IMR-90 (cell line): ENCODE data around the gene RELN. TPM values are rescaled to one million over a fixed set of nuclear protein-coding genes. Genes with fewer than 3 reads are reported as not detected.

Source experiments
- ATAC-seq: fragments of 200-7000 bp; cut with Tn5 transposase; 2 replicates; pipeline ENCODE4 v1.9.1; 2020; ENCODE audit warnings: low read depth, mild to moderate bottlenecking, moderate library complexity
- BruUV-seq: library from RNA; stranded (reverse); fragments of 400-500 nt; replicated peaks from 2 replicates; lab custom pipeline; 2021; lab: Mats Ljungman, UMichigan
- CTCF ChIA-PET: fragments of 300-600 bp; formaldehyde crosslinking; extraction: SDS; loops from one replicate; lab custom pipeline; 2021; ENCODE audit warnings: antibody characterized with exemption; lab: Yijun Ruan, JAX
- POLR2A ChIA-PET: fragments of 300-600 bp; sonication (Branson Sonifier 250); formaldehyde crosslinking; loops from one replicate; lab custom pipeline; 2022; ENCODE audit warnings: antibody characterized with exemption; ENCODE audit not compliant: unreplicated experiment; lab: Charles Lee
- DNase-seq: peaks from one replicate; pipeline ENCODE4 v3.0.0; 2013
- H2AFZ ChIP-seq: replicated peaks from 2 replicates; pipeline ENCODE3; 2013; ENCODE audit warnings: low read length, mild to moderate bottlenecking; ENCODE audit not compliant: poor library complexity
- H2AK5ac ChIP-seq: 2 replicates; pipeline ENCODE4 v1.6.1; 2013; ENCODE audit warnings: low read depth, low read length, inconsistent platforms
- H2AK9ac ChIP-seq: replicated peaks from 2 replicates; pipeline ENCODE3; 2013; ENCODE audit warnings: mild to moderate bottlenecking, low read depth, low read length, moderate library complexity; ENCODE audit not compliant: poor library complexity
- H2BK120ac ChIP-seq: 2 replicates; pipeline ENCODE4 v1.6.1; 2013; ENCODE audit warnings: low read depth, low read length, inconsistent platforms
- H2BK15ac ChIP-seq: 3 replicates; pipeline ENCODE4 v1.6.1; 2013; ENCODE audit warnings: low read depth, low read length, inconsistent platforms
- H2BK20ac ChIP-seq: 2 replicates; pipeline ENCODE4 v1.6.1; 2013; ENCODE audit warnings: low read depth, mild to moderate bottlenecking, inconsistent platforms, low read length, moderate library complexity
- H2BK5ac ChIP-seq: 2 replicates; pipeline ENCODE4 v1.6.1; 2013; ENCODE audit warnings: mild to moderate bottlenecking, low read depth, low read length, inconsistent platforms; ENCODE audit not compliant: poor library complexity, severe bottlenecking
- H3K14ac ChIP-seq: replicated peaks from 2 replicates; pipeline ENCODE4 v1.6.1; 2013; ENCODE audit warnings: low read depth, low read length, inconsistent platforms
- H3K18ac ChIP-seq: 2 replicates; pipeline ENCODE4 v1.6.1; 2013; ENCODE audit warnings: low read depth, low read length, control low read depth
- H3K23ac ChIP-seq: 2 replicates; pipeline ENCODE4 v1.6.1; 2013; ENCODE audit warnings: low read depth, low read length, inconsistent platforms
- H3K27ac ChIP-seq: 2 replicates; pipeline ENCODE4 v1.5.1; 2013; ENCODE audit warnings: mild to moderate bottlenecking, control low read depth, low read length; ENCODE audit not compliant: insufficient read depth
- H3K27me3 ChIP-seq: 2 replicates; pipeline ENCODE4 v1.6.1; 2013; ENCODE audit warnings: low read length; ENCODE audit not compliant: control insufficient read depth, insufficient read depth
- H3K36me3 ChIP-seq: 2 replicates; pipeline ENCODE4 v1.6.1; 2013; ENCODE audit warnings: low read length, mixed read lengths; ENCODE audit not compliant: control insufficient read depth, insufficient read depth
- H3K4ac ChIP-seq: 2 replicates; pipeline ENCODE4 v1.6.1; 2013; ENCODE audit warnings: low read depth, low read length, inconsistent platforms
- H3K4me1 ChIP-seq: 2 replicates; pipeline ENCODE4 v1.6.1; 2013; ENCODE audit warnings: low read length, mixed read lengths; ENCODE audit not compliant: control insufficient read depth, insufficient read depth
- H3K4me2 ChIP-seq: 2 replicates; pipeline ENCODE4 v1.6.1; 2013; ENCODE audit warnings: low read depth, mild to moderate bottlenecking, control low read depth, low read length, moderate library complexity
- H3K4me3 ChIP-seq: 2 replicates; pipeline ENCODE4 v1.5.1; 2013; ENCODE audit warnings: low read depth, mild to moderate bottlenecking, control low read depth, low read length, moderate library complexity; ENCODE audit not compliant: insufficient read depth
- H3K56ac ChIP-seq: 2 replicates; pipeline ENCODE4 v1.6.1; 2013; ENCODE audit warnings: low read length, inconsistent platforms; ENCODE audit not compliant: insufficient read depth; ENCODE audit errors: extremely low read depth
- H3K79me1 ChIP-seq, 2 experiments: 2 replicates each; pipeline ENCODE4 v1.6.1; 2013; ENCODE audit warnings: low read length in 2 of 2, inconsistent platforms in 1 of 2, low read depth in 1 of 2
- H3K9ac ChIP-seq: 2 replicates; pipeline ENCODE4 v1.6.1; 2013; ENCODE audit warnings: low read depth, low read length, control low read depth
- H3K9me1 ChIP-seq: 2 replicates; pipeline ENCODE4 v1.6.1; 2013; ENCODE audit warnings: low read length, inconsistent platforms; ENCODE audit not compliant: insufficient read depth
- H3K9me3 ChIP-seq: 2 replicates; pipeline ENCODE4 v1.6.1; 2013; ENCODE audit warnings: low read length; ENCODE audit not compliant: control insufficient read depth, insufficient read depth
- H4K20me1 ChIP-seq: 2 replicates; pipeline ENCODE4 v1.6.1; 2013; ENCODE audit warnings: low read length, inconsistent platforms; ENCODE audit not compliant: insufficient read depth
- H4K5ac ChIP-seq: 2 replicates; pipeline ENCODE4 v1.6.1; 2013; ENCODE audit warnings: mild to moderate bottlenecking, low read depth, low read length, control low read depth
- H4K8ac ChIP-seq, 2 experiments: 2 replicates each; pipeline ENCODE4 v1.6.1; 2013; ENCODE audit warnings: low read depth in 2 of 2, low read length in 2 of 2, control low read depth in 1 of 2, inconsistent platforms in 1 of 2
- H4K91ac ChIP-seq: 2 replicates; pipeline ENCODE4 v1.6.1; 2013; ENCODE audit warnings: low read depth, low read length, inconsistent platforms; ENCODE audit not compliant: insufficient read depth
- MAFK ChIP-seq: IDR thresholded peaks from 2 replicates; pipeline ENCODE4 v1.6.1; 2012; ENCODE audit warnings: low read depth, low read length, improper control_type of control experiment
- NFE2L2 ChIP-seq: fragments of 150-350 bp; IDR thresholded peaks from 2 replicates; pipeline ENCODE4 v1.6.1; 2016; ENCODE audit warnings: low read depth, mild to moderate bottlenecking, low read length
- RCOR1 ChIP-seq: IDR thresholded peaks from 2 replicates; pipeline ENCODE4 v1.6.1; 2012; ENCODE audit warnings: mild to moderate bottlenecking, low read length, improper control_type of control experiment; ENCODE audit not compliant: insufficient replicate concordance
- WGBS, 2 experiments: methylation state at CpG; one replicate each; pipeline versions ENCODE4 v1.1.5 to v1.1.7; 2013; ENCODE audit warnings: missing lambda C conversion rate in 2 of 2; ENCODE audit not compliant: insufficient read length in 1 of 2; ENCODE audit errors: extremely low coverage in 2 of 2; 5-methylcytosine and 5-hydroxymethylcytosine counted together
- dilution Hi-C: fragments of 300-500 bp; cut with HindIII; formaldehyde crosslinking; loops from one replicate; pipeline ENCODE4 v1.14.3; 2018; ENCODE audit warnings: low sequenced_read_pairs; ENCODE audit not compliant: unreplicated experiment
- in situ Hi-C: fragments of 300-500 bp; cut with MboI; formaldehyde crosslinking; loops from 3 replicates; pipeline ENCODE4 v1.14.3; 2019; ENCODE audit warnings: low sequenced_read_pairs, inconsistent platforms, mixed read lengths
- intact Hi-C: fragments of 100-400 bp; cut with micrococcal nuclease; formaldehyde crosslinking; loops from 2 replicates; pipeline ENCODE4 v1.10.0; 2022
- polyA plus RNA-seq, 3 experiments: library from polyadenylated mRNA; depleted of rRNA; stranded (reverse); fragments of >200 nt; gene quantifications; 2 replicates each; pipeline ENCODE4 v1.2.3, GENCODE V29; 2012; ENCODE audit warnings: low replicate concordance in 1 of 3
- total RNA-seq: library from RNA; depleted of rRNA; stranded (reverse); fragments of >200 nt; gene quantifications from 2 replicates; pipeline ENCODE4 v1.2.3, GENCODE V29; 2012
- TF ChIP-seq, protein P1 (sequence below): conservative IDR thresholded peaks from 2 replicates; pipeline ENCODE4 v1.5.1; 2012; ENCODE audit warnings: mild to moderate bottlenecking, low read depth, low read length, improper control_type of control experiment

RELN gene
- total and polyA plus RNA-seq, 2 of the 4 experiments (the other 2 are of a cell fraction), result 14.7 to 23.7 TPM

GRCh38 chr7:103704701-103705100, 284.8 kb downstream of the RELN start:
- Histone ChIP-seq H3K4ac (no peak overlapping the region), H2BK20ac (no peak overlapping the region), H3K4me1 (peaks cover 7% of the 10 kb centered on the region), H3K9ac (no peak overlapping the region), H3K56ac (no peak overlapping the region), H3K9me1 (no peaks in the 10 kb centered on the region; the same call in 1 of the 2 replicates), H3K9me3 (no peaks in the 10 kb centered on the region), H3K18ac (no peak overlapping the region), H3K79me1 (no peaks in the 10 kb centered on the region), H2BK120ac (peak overlapping the region; percentile 10; the same call in 1 of the 2 replicates), H3K4me2 (no peak overlapping the region), H3K23ac (no peak overlapping the region), H2BK5ac (no peak overlapping the region), H2BK15ac (0 out of 3 replicates have a peak overlapping the region, but pooled peaks have one; percentile 72), H3K14ac (no peak overlapping the region), H2AK9ac (peak overlapping the region; percentile 21), H4K5ac (no peak overlapping the region), H4K8ac (no peak overlapping the region), H3K4me3 (no peak overlapping the region), H3K27ac (no peak overlapping the region), H3K27me3 (no peaks in the 10 kb centered on the region), H4K91ac (no peak overlapping the region), H3K36me3 (no peaks in the 10 kb centered on the region), H4K20me1 (no peaks in the 10 kb centered on the region), H2AFZ (no peak overlapping the region), H2AK5ac (no peak overlapping the region)
- BruUV-seq, result no TSS peak
- dilution Hi-C loops, result no loop called here
- POLR2A ChIA-PET, result no interaction called here
- WGBS, 2 experiments, result no CpG with 5 or more reads among the region's 1 CpG
- CTCF ChIA-PET, result no interaction called here
- no peak for DNase-seq
- intact Hi-C loops, result no loop called here
- in situ Hi-C loops, result no loop called here
- TF ChIP-seq RCOR1, result no peak
- TF ChIP-seq NFE2L2, result no peak
- TF ChIP-seq MAFK, result no peak
- TF ChIP-seq, protein P1, sequence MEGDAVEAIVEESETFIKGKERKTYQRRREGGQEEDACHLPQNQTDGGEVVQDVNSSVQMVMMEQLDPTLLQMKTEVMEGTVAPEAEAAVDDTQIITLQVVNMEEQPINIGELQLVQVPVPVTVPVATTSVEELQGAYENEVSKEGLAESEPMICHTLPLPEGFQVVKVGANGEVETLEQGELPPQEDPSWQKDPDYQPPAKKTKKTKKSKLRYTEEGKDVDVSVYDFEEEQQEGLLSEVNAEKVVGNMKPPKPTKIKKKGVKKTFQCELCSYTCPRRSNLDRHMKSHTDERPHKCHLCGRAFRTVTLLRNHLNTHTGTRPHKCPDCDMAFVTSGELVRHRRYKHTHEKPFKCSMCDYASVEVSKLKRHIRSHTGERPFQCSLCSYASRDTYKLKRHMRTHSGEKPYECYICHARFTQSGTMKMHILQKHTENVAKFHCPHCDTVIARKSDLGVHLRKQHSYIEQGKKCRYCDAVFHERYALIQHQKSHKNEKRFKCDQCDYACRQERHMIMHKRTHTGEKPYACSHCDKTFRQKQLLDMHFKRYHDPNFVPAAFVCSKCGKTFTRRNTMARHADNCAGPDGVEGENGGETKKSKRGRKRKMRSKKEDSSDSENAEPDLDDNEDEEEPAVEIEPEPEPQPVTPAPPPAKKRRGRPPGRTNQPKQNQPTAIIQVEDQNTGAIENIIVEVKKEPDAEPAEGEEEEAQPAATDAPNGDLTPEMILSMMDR, result no peak
- no peak for ATAC-seq
